ENCODE measurements around the gene RHEX.
A peak's percentile ranks its signal among the peaks of the same experiment; 100 is the strongest.

The RHEX gene

GRCh38 chr1:206080026-206080820 is 27.2 kb downstream of the RHEX start:
- peak; percentile 99 for DNase-seq (ENCODE audit: low read depth, low spot score)
- H3K4me3 ChIP-seq (ENCODE audit: low read length), result no peak overlapping the region

GRCh38 chr1:206081856-206082255 is 28.9 kb downstream of the RHEX start:
- H3K4me3 ChIP-seq (ENCODE audit: low read length), result no peak overlapping the region
- no peak for DNase-seq (ENCODE audit: low read depth, low spot score)

GRCh38 chr1:206082831-206083695 is 30.1 kb downstream of the RHEX start:
- no peak overlapping the region for H3K4me3 ChIP-seq (ENCODE audit: low read length)
- no peak for DNase-seq (ENCODE audit: low read depth, low spot score)

- no peak overlapping the region for H3K4me3 ChIP-seq (ENCODE audit: low read length)
- no peak for DNase-seq (ENCODE audit: low read depth, low spot score)
These were observed 30.8 kb downstream of the RHEX start for GRCh38 chr1:206083750-206084149.

- H3K4me3 ChIP-seq (ENCODE audit: low read length), result no peak overlapping the region
- DNase-seq (ENCODE audit: low read depth, low spot score), result no peak
These were observed 34.1 kb downstream of the RHEX start for GRCh38 chr1:206087091-206087490.

- DNase-seq (ENCODE audit: low read depth, low spot score), result no peak
- no peak overlapping the region for H3K4me3 ChIP-seq (ENCODE audit: low read length)
These were observed 36.4 kb downstream of the RHEX start for GRCh38 chr1:206089341-206089740.

- H3K4me3 ChIP-seq (ENCODE audit: low read length), result 0 out of 2 replicates have a peak overlapping the region, but pooled peaks have one; percentile 13
- DNase-seq (ENCODE audit: low read depth, low spot score), result peak; percentile 87
These were observed 41.1 kb downstream of the RHEX start for GRCh38 chr1:206094024-206094423.

- DNase-seq (ENCODE audit: low read depth, low spot score), result no peak
- no peak overlapping the region for H3K4me3 ChIP-seq (ENCODE audit: low read length)
These were observed 44.4 kb downstream of the RHEX start for GRCh38 chr1:206097381-206097780.

GRCh38 chr1:206098242-206098919 is 45.4 kb downstream of the RHEX start:
- H3K4me3 ChIP-seq (ENCODE audit: low read length), result no peak overlapping the region
- DNase-seq (ENCODE audit: low read depth, low spot score), result no peak

GRCh38 chr1:206100226-206100815 is 47.3 kb downstream of the RHEX start:
- no peak overlapping the region for H3K4me3 ChIP-seq (ENCODE audit: low read length)
- no peak for DNase-seq (ENCODE audit: low read depth, low spot score)

GRCh38 chr1:206101351-206102045 is 48.5 kb downstream of the RHEX start:
- DNase-seq (ENCODE audit: low read depth, low spot score), result no peak
- H3K4me3 ChIP-seq (ENCODE audit: low read length), result no peak overlapping the region

GRCh38 chr1:206102292-206102936 is 49.4 kb downstream of the RHEX start:
- DNase-seq (ENCODE audit: low read depth, low spot score), result no peak
- H3K4me3 ChIP-seq (ENCODE audit: low read length), result no peak overlapping the region

GRCh38 chr1:206103979-206104378 is 51.0 kb downstream of the RHEX start:
- no peak for DNase-seq (ENCODE audit: low read depth, low spot score)
- no peak overlapping the region for H3K4me3 ChIP-seq (ENCODE audit: low read length)

- no peak overlapping the region for H3K4me3 ChIP-seq (ENCODE audit: low read length)
- DNase-seq (ENCODE audit: low read depth, low spot score), result no peak
These were observed 52.6 kb downstream of the RHEX start for GRCh38 chr1:206105464-206105995.

GRCh38 chr1:206106328-206107167 is 53.6 kb downstream of the RHEX start:
- peak; percentile 83 for DNase-seq (ENCODE audit: low read depth, low spot score)
- H3K4me3 ChIP-seq (ENCODE audit: low read length), result no peak overlapping the region

- DNase-seq (ENCODE audit: low read depth, low spot score), result no peak
- no peak overlapping the region for H3K4me3 ChIP-seq (ENCODE audit: low read length)
These were observed 54.2 kb downstream of the RHEX start for GRCh38 chr1:206107168-206107544.

GRCh38 chr1:206108635-206109034 is 55.7 kb downstream of the RHEX start:
- no peak overlapping the region for H3K4me3 ChIP-seq (ENCODE audit: low read length)
- no peak for DNase-seq (ENCODE audit: low read depth, low spot score)

All from Jurkat, Clone E6-1 (cell line).